H9 (cell line): ENCODE measurements around the gene ATAD3C. TPM values are rescaled to one million over a fixed set of nuclear protein-coding genes. Genes with fewer than 3 reads are reported as not detected.
A peak's percentile ranks its signal among the peaks of the same experiment; 100 is the strongest.

ENCODE experiments used
- DNase-seq: peaks from one replicate; pipeline ENCODE4 v3.0.0-alpha.2; 2017
- H2AFZ ChIP-seq: one replicate; pipeline ENCODE4 v1.6.1; 2013; ENCODE audit warnings: mild to moderate bottlenecking, low read length, control low read depth, moderate library complexity
- H2AK5ac ChIP-seq: 2 replicates; pipeline ENCODE4 v1.6.1; 2013; ENCODE audit warnings: low read length, control low read depth, mixed read lengths; ENCODE audit not compliant: insufficient read length
- H2BK120ac ChIP-seq: one replicate; pipeline ENCODE4 v1.6.1; 2013; ENCODE audit warnings: low read depth, mild to moderate bottlenecking, low read length, control low read depth, inconsistent platforms; ENCODE audit not compliant: poor library complexity, severe bottlenecking
- H2BK12ac ChIP-seq: 2 replicates; pipeline ENCODE4 v1.6.1; 2013; ENCODE audit warnings: low read length, control low read depth, mixed read lengths, low read depth; ENCODE audit not compliant: insufficient read length
- H2BK15ac ChIP-seq: 2 replicates; pipeline ENCODE4 v1.6.1; 2013; ENCODE audit warnings: low read depth, low read length, control low read depth
- H2BK20ac ChIP-seq: one replicate; pipeline ENCODE4 v1.6.1; 2013; ENCODE audit warnings: low read depth, mild to moderate bottlenecking, low read length, control low read depth, inconsistent platforms; ENCODE audit not compliant: poor library complexity, severe bottlenecking
- H2BK5ac ChIP-seq: 2 replicates; pipeline ENCODE4 v1.6.1; 2013; ENCODE audit warnings: low read length, control low read depth, mixed read lengths; ENCODE audit not compliant: insufficient read length
- H3K14ac ChIP-seq: 2 replicates; pipeline ENCODE4 v1.6.1; 2013; ENCODE audit warnings: low read length, control low read depth; ENCODE audit not compliant: insufficient read depth
- H3K18ac ChIP-seq: 2 replicates; pipeline ENCODE4 v1.6.1; 2013; ENCODE audit warnings: low read depth, mild to moderate bottlenecking, mixed read lengths, low read length, control low read depth; ENCODE audit not compliant: insufficient read length
- H3K23ac ChIP-seq: 2 replicates; pipeline ENCODE4 v1.6.1; 2013; ENCODE audit warnings: low read length, control low read depth, mixed read lengths, low read depth; ENCODE audit not compliant: insufficient read length
- H3K23me2 ChIP-seq: 2 replicates; pipeline ENCODE4 v1.6.1; 2013; ENCODE audit warnings: low read depth, mild to moderate bottlenecking, mixed read lengths, low read length, control low read depth; ENCODE audit not compliant: insufficient read length, poor library complexity, severe bottlenecking
- H3K27ac ChIP-seq: 2 replicates; pipeline ENCODE4 v1.5.1; 2013; ENCODE audit warnings: low read length, control low read depth, mixed read lengths, low read depth; ENCODE audit not compliant: insufficient read length
- H3K27me3 ChIP-seq: 2 replicates; pipeline ENCODE4 v1.6.1; 2013; ENCODE audit warnings: low read length, control low read depth, inconsistent platforms; ENCODE audit not compliant: insufficient read depth
- H3K4ac ChIP-seq: 2 replicates; pipeline ENCODE4 v1.6.1; 2013; ENCODE audit warnings: low read depth, mild to moderate bottlenecking, control low read depth, inconsistent platforms, low read length, moderate library complexity
- H3K4me1 ChIP-seq: 2 replicates; pipeline ENCODE4 v1.6.1; 2013; ENCODE audit warnings: low read length, control low read depth, inconsistent platforms; ENCODE audit not compliant: insufficient read depth
- H3K4me2 ChIP-seq: 2 replicates; pipeline ENCODE4 v1.6.1; 2013; ENCODE audit warnings: low read length, control low read depth, mixed read lengths; ENCODE audit not compliant: insufficient read length, insufficient read depth
- H3K56ac ChIP-seq: 2 replicates; pipeline ENCODE4 v1.6.1; 2013; ENCODE audit warnings: low read depth, mild to moderate bottlenecking, mixed read lengths, low read length, control low read depth; ENCODE audit not compliant: insufficient read length
- H3K79me1 ChIP-seq: 2 replicates; pipeline ENCODE4 v1.6.1; 2013; ENCODE audit warnings: low read depth, mild to moderate bottlenecking, moderate library complexity, low read length, control low read depth, inconsistent platforms; ENCODE audit not compliant: insufficient read depth, poor library complexity, severe bottlenecking
- H3K79me2 ChIP-seq: 2 replicates; pipeline ENCODE4 v1.6.1; 2013; ENCODE audit warnings: low read length, control low read depth, inconsistent platforms; ENCODE audit not compliant: insufficient read depth
- H3K9ac ChIP-seq: 2 replicates; pipeline ENCODE4 v1.6.1; 2013; ENCODE audit warnings: low read length, control low read depth, mixed read lengths; ENCODE audit not compliant: insufficient read length; ENCODE audit errors: extremely low read depth
- H3K9me3 ChIP-seq: one replicate; pipeline ENCODE4 v1.6.1; 2013; ENCODE audit warnings: low read depth, low read length, inconsistent platforms; ENCODE audit not compliant: control insufficient read depth
- H3T11ph ChIP-seq: one replicate; pipeline ENCODE4 v1.6.1; 2013; ENCODE audit warnings: mild to moderate bottlenecking, low read length, control low read depth, inconsistent platforms
- H4K20me1 ChIP-seq: one replicate; pipeline ENCODE4 v1.6.1; 2013; ENCODE audit not compliant: control insufficient read depth, insufficient read length, insufficient read depth
- H4K5ac ChIP-seq: 2 replicates; pipeline ENCODE4 v1.6.1; 2013; ENCODE audit warnings: low read depth, mild to moderate bottlenecking, mixed read lengths, low read length, control low read depth; ENCODE audit not compliant: insufficient read length
- H4K8ac ChIP-seq: replicated peaks from 2 replicates; pipeline ENCODE4 v1.6.1; 2013; ENCODE audit warnings: low read length, control low read depth, mixed read lengths, low read depth; ENCODE audit not compliant: insufficient read length
- H4K91ac ChIP-seq: 2 replicates; pipeline ENCODE4 v1.6.1; 2013; ENCODE audit warnings: low read depth, mild to moderate bottlenecking, moderate library complexity, mixed read lengths, low read length, control low read depth; ENCODE audit not compliant: insufficient read length
- H3K27ac Mint-ChIP-seq, 3 experiments: 2 replicates in 2 of 3; 3 replicates in 1 of 3; pipeline ENCODE4 v1.8.0; 2020 to 2021; ENCODE audit warnings: mixed read lengths in 3 of 3, mild to moderate bottlenecking in 1 of 3, moderate library complexity in 1 of 3
- H3K27me3 Mint-ChIP-seq: 2 replicates; pipeline ENCODE4 v1.8.0; 2021; ENCODE audit warnings: low read depth, mild to moderate bottlenecking, moderate library complexity, mixed read lengths
- H3K36me3 Mint-ChIP-seq, 3 experiments: 2 replicates in 2 of 3; 3 replicates in 1 of 3; pipeline ENCODE4 v1.8.0; 2020 to 2021; ENCODE audit warnings: low read depth in 3 of 3, mixed read lengths in 3 of 3; ENCODE audit not compliant: insufficient read depth in 1 of 3
- H3K4me1 Mint-ChIP-seq, 2 experiments: 2 replicates each; pipeline ENCODE4 v1.8.0; 2020; ENCODE audit warnings: mixed read lengths in 2 of 2
- H3K4me3 Mint-ChIP-seq, 2 experiments: 2 replicates in 1 of 2; 3 replicates in 1 of 2; pipeline ENCODE4 v1.8.0; 2020 to 2021; ENCODE audit warnings: mild to moderate bottlenecking in 2 of 2, mixed read lengths in 2 of 2, moderate library complexity in 1 of 2
- H3K9me3 Mint-ChIP-seq, 2 experiments: 2 replicates in 1 of 2; 3 replicates in 1 of 2; pipeline ENCODE4 v1.8.0; 2020; ENCODE audit warnings: mild to moderate bottlenecking in 2 of 2, mixed read lengths in 2 of 2, moderate library complexity in 1 of 2
- CTCF ChIP-seq: fragments of 200-600 bp; sonication (generic); conservative IDR thresholded peaks from 3 replicates; pipeline ENCODE4 v1.8.0; 2021; ENCODE audit warnings: antibody characterized with exemption, mild to moderate bottlenecking
- WGBS: extraction: QIAGEN DNeasy Blood & Tissue Kit; methylation state at CpG from one replicate; pipeline ENCODE4 v1.1.7; 2013; ENCODE audit warnings: missing lambda C conversion rate, low lambda C conversion rate, mixed read lengths; ENCODE audit not compliant: insufficient read length; ENCODE audit errors: extremely low coverage; 5-methylcytosine and 5-hydroxymethylcytosine counted together
- total RNA-seq: library from RNA; stranded (reverse); gene quantifications from 2 replicates; pipeline ENCODE4 v1.2.1, GENCODE V29; 2021

Gene ATAD3C
- total RNA-seq, 1 experiment from 2014 or later, result 7.7 TPM

- Histone ChIP-seq H3K4me2 (peak overlapping the region; percentile 45), H3K27ac (no peak overlapping the region), H3K23ac (no peak overlapping the region), H2BK120ac (no peak overlapping the region), H3K18ac (no peak overlapping the region), H3K79me1 (no peaks in the 10 kb centered on the region), H4K5ac (no peak overlapping the region), H3K23me2 (peaks cover 10% of the 10 kb centered on the region), H3K79me2 (peaks cover 2% of the 10 kb centered on the region; the same call in 1 of the 2 replicates), H4K8ac (no peak overlapping the region), H4K91ac (no peak overlapping the region), H2BK12ac (no peak overlapping the region), H2BK15ac (no peak overlapping the region), H3K27me3 (no peaks in the 10 kb centered on the region), H3T11ph (no peak overlapping the region), H2AK5ac (no peak overlapping the region), H2BK20ac (no peak overlapping the region), H3K4me1 (no peaks in the 10 kb centered on the region; the same call in 1 of the 2 replicates), H2BK5ac (no peak overlapping the region), H3K4ac (no peak overlapping the region), H3K56ac (no peak overlapping the region), H2AFZ (no peak overlapping the region), H3K9ac (no peak overlapping the region), H3K14ac (no peak overlapping the region), H4K20me1 (no peaks in the 10 kb centered on the region), H3K9me3 (no peaks in the 10 kb centered on the region)
- H3K36me3 Mint-ChIP-seq, result peaks cover 0 to 4% (median 3%) of the 10 kb centered on the region in 3 experiments; a peak in 4 of 7 replicates
- no CpG with 5 or more reads among the region's 7 CpGs for WGBS
- H3K4me1 Mint-ChIP-seq, result peaks cover 21 to 33% of the 10 kb centered on the region in 2 experiments
- no peak for DNase-seq
- peak overlapping the region; percentile 78 to 87 for H3K4me3 Mint-ChIP-seq
- no peaks in the 10 kb centered on the region for H3K27me3 Mint-ChIP-seq
- H3K27ac Mint-ChIP-seq, result no peak overlapping the region
- TF ChIP-seq CTCF, result no peak
- no peaks in the 10 kb centered on the region for H3K9me3 Mint-ChIP-seq
Observed at GRCh38 chr1:1436630-1437032, 12.9 kb upstream of the ATAD3C start.
